NCI-H128 (cell line): ENCODE measurements around the gene GJB5.

Experiments
- DNase-seq: peaks from one replicate; lab custom pipeline; 2025; ENCODE audit not compliant: unreplicated experiment; lab: John Stamatoyannopoulos, UW

GJB5 gene

DNA sequence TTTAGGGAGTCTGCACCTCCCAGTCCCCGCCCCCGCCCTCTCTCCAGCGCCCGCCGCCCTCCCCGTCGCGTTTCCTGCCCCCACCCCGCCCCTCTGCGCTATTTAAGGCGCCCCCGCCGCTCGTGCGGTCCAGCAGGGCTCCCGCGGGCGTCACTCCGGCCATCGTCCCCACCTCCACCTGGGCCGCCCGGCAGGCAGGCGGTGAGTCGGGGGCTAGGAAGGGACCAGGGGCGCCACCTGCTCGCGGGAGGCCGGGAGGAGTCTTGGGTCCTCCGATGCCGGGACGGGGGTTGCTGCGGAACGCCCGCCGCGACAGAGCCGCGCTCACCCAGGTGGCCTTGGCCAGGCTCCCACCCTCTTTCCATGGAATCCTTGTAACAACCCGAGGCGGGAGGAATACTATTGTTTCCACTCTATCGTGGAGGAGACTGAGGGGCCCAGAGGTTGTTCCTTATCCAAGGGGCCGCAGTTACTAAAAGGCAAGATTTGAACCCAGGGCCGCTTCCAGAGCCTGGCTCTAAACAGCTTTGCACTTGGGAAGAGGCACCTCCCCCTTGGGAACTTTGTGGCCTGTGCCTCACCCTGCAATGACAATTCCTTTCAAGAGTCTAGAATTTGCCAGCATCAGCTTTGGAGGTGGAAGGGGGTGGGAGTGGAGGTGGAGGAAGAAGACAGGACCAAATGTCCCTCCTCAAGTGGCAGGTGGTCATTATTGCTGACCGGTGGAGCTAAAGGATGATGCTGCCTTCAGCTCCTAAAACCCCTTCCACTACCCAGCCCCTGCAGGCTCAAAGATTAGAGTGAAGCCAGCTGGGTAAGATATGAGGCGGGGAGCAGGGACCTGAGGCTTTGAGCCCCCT lies 38.3 kb downstream of the GJB5 start, which contains the start of gene GJA4:
TSS of gene GJA4 (plus strand) at position 132 of the 860 bp plus-strand sequence. CDS start 1,215 bp downstream, outside the sequence.
- no peak for DNase-seq

DNA sequence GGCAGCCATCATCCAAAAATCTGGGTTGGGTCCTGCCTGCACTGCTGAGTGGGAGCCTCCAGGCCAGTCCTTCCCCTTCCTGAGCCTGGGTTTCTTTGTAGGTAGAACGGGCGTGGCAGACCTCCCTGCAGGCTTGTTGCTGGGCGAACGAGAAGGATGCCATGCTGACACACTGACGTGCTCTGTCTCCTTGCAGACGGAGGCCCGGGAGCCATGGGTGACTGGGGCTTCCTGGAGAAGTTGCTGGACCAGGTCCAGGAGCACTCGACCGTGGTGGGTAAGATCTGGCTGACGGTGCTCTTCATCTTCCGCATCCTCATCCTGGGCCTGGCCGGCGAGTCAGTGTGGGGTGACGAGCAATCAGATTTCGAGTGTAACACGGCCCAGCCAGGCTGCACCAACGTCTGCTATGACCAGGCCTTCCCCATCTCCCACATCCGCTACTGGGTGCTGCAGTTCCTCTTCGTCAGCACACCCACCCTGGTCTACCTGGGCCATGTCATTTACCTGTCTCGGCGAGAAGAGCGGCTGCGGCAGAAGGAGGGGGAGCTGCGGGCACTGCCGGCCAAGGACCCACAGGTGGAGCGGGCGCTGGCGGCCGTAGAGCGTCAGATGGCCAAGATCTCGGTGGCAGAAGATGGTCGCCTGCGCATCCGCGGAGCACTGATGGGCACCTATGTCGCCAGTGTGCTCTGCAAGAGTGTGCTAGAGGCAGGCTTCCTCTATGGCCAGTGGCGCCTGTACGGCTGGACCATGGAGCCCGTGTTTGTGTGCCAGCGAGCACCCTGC lies 39.3 kb downstream of the GJB5 start:
- DNase-seq, result no peak

DNA sequence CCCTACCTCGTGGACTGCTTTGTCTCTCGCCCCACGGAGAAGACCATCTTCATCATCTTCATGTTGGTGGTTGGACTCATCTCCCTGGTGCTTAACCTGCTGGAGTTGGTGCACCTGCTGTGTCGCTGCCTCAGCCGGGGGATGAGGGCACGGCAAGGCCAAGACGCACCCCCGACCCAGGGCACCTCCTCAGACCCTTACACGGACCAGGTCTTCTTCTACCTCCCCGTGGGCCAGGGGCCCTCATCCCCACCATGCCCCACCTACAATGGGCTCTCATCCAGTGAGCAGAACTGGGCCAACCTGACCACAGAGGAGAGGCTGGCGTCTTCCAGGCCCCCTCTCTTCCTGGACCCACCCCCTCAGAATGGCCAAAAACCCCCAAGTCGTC lies 39.9 kb downstream of the GJB5 start:
- no peak for DNase-seq

DNA sequence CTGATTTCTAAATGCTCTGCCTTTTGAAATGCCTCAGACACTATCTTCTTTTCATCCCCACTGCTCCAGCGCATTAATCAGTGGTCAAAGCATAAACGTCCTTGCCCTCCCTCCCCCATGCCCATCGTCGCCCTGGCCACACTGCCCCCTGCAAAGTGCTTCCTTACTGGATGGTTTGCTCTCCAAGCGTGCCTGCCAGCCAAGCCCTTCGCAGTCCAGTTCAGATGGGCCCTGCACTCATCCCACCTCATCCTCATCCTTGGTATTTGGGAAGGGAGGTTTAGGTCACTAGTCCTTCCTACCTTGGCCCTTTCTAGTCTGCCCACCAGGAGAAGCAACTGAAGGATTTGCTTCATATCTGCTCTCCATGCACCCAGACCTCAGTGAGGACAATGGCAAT lies 41.1 kb downstream of the GJB5 start:
- no peak for DNase-seq

DNA sequence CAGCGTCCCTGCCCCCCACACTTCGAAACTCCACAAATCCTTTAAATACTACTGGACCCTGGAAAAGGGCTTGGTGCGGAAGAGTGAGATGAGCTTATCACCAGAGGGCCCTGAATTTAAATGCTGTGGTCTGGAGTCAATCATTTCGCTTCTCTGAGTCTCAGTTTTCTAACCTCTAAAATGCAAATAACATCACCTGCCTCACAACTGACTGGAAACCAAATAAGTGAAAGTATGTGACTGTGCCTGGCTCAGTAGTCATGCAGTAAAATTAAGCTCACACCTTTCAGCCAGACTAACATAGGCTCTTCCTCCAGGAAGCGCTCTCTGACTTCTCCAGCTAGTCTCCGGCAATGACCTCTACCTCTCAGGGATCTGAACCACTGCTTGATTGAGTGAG lies 42.1 kb downstream of the GJB5 start:
- DNase-seq, result no peak

DNA sequence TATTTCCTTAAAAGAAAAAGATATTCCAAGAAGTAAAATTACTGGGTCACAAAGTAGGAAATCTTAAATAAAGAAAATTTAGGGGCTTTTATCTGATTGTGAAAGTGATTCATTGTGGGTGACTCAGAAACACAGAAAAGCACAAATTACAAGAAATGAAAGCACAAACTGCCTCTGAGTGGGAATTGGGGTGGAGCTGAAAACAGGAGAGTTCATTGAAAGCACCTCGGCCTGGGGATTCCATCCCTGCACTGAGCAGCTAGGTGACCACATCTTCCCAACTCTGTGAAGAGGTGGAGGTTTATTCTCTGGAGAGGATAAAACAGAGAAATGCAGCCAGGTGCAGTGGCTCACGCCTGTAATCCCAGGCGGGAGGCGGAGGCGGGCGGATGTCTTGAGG lies 45.4 kb downstream of the GJB5 start:
- no peak for DNase-seq

DNA sequence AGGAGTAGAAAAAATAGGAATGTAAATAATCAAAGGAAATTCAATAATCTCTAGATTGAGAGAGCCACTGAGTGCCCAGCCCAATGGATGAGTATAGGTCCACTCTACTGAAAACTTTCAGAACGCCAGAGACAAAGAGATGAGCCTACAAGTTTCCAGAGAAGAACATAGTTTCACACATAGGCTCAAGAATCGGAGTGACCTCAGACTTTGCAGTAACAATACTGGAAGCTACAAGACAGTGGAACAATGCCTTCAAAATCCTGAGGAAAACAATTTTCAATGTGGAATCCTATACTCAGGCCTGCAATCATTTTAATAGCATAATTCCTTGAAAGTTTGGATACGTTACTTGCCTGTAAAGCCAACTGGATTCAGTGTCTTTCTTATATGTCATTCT lies 48.9 kb downstream of the GJB5 start:
- no peak for DNase-seq

DNA sequence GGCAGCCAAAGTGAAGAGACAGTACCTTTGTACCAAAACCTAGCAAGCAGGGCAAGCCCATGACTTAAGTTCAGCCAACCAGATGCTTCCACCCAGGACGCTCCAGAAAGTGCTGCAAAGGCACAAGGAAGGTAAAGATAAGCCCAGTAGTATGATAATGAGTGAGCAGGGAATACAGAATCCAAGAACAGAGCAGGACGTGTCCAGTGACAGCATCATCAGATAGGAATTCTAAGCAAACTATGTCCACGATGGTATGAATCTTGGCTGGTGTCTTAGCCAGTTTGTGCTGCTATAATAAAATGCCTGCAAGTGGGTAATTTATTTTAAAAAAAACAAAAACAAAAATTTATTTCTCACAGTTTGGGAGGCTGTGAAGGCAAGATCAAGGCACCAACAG lies 51.5 kb downstream of the GJB5 start:
- DNase-seq, result no peak
